Measurements from ENCODE around the gene KCNIP4. TPM values are rescaled to one million over a fixed set of nuclear protein-coding genes. Genes with fewer than 3 reads are reported as not detected.

KCNIP4 gene
- total RNA-seq, 1 donor from 2014 or later = not detected

- Histone ChIP-seq H3K4me3 (no peak overlapping the region), H3K27me3 (ENCODE audit: low read depth) (no peaks in the 10 kb centered on the region), H3K9me3 (replicated peaks) (no peaks in the 10 kb centered on the region), H3K4me1 (no peaks in the 10 kb centered on the region), H3K36me3 (no peaks in the 10 kb centered on the region), H3K27ac (replicated peaks) (no peak overlapping the region)
- no peak for TF ChIP-seq CTCF (IDR thresholded peaks at IDR 0.05; ENCODE audit: borderline replicate concordance)
- DNase-seq = no peak
- intact Hi-C loops (cut with micrococcal nuclease) = no loop called here
These were observed 63.3 kb downstream of the KCNIP4 start for GRCh38 chr4:21885241-21885640.

GRCh38 chr4:21884615-21885014, 64.0 kb downstream of the KCNIP4 start:
- Histone ChIP-seq H3K4me3 (no peak overlapping the region), H3K27ac (replicated peaks) (no peak overlapping the region), H3K27me3 (ENCODE audit: low read depth) (no peaks in the 10 kb centered on the region), H3K36me3 (no peaks in the 10 kb centered on the region), H3K4me1 (no peaks in the 10 kb centered on the region), H3K9me3 (replicated peaks) (no peaks in the 10 kb centered on the region)
- intact Hi-C loops (cut with micrococcal nuclease) = no loop called here
- DNase-seq = no peak
- no peak for TF ChIP-seq CTCF (IDR thresholded peaks at IDR 0.05; ENCODE audit: borderline replicate concordance)

- no peak overlapping the region for H3K4me3 ChIP-seq
- H3K9me3 ChIP-seq (replicated peaks) = no peaks in the 10 kb centered on the region
- intact Hi-C loops (cut with micrococcal nuclease) = no loop called here
- no peaks in the 10 kb centered on the region for H3K4me1 ChIP-seq
- no peak overlapping the region for H3K27ac ChIP-seq (replicated peaks)
- no peak for DNase-seq
- H3K27me3 ChIP-seq (ENCODE audit: low read depth) = no peaks in the 10 kb centered on the region
- TF ChIP-seq CTCF (IDR thresholded peaks at IDR 0.05; ENCODE audit: borderline replicate concordance) = no peak
- H3K36me3 ChIP-seq = no peaks in the 10 kb centered on the region
These were observed 66.3 kb downstream of the KCNIP4 start for GRCh38 chr4:21882051-21882839.

GRCh38 chr4:21879187-21879586, 69.4 kb downstream of the KCNIP4 start:
- Histone ChIP-seq H3K36me3 (no peaks in the 10 kb centered on the region), H3K27ac (replicated peaks) (no peak overlapping the region), H3K4me1 (no peaks in the 10 kb centered on the region), H3K9me3 (replicated peaks) (peaks cover 3% of the 10 kb centered on the region), H3K4me3 (no peak overlapping the region), H3K27me3 (ENCODE audit: low read depth) (no peaks in the 10 kb centered on the region)
- TF ChIP-seq CTCF (IDR thresholded peaks at IDR 0.05; ENCODE audit: borderline replicate concordance) = no peak
- no peak for DNase-seq
- intact Hi-C loops (cut with micrococcal nuclease) = no loop called here

- Histone ChIP-seq H3K4me1 (no peaks in the 10 kb centered on the region), H3K27me3 (ENCODE audit: low read depth) (no peaks in the 10 kb centered on the region), H3K9me3 (replicated peaks) (peaks cover 4% of the 10 kb centered on the region), H3K4me3 (no peak overlapping the region), H3K36me3 (no peaks in the 10 kb centered on the region), H3K27ac (replicated peaks) (no peak overlapping the region)
- TF ChIP-seq CTCF (IDR thresholded peaks at IDR 0.05; ENCODE audit: borderline replicate concordance) = no peak
- intact Hi-C loops (cut with micrococcal nuclease) = no loop called here
- DNase-seq = no peak
These were observed 71.9 kb downstream of the KCNIP4 start for GRCh38 chr4:21876711-21877110.

Measured in left ventricle myocardium inferior (tissue), 1 donor.